HepG2 (cell line): ENCODE data around the gene WBP1. TPM values are rescaled to one million over a fixed set of nuclear protein-coding genes. Genes with fewer than 3 reads are reported as not detected.
A peak's percentile ranks its signal among the peaks of the same experiment; 100 is the strongest.

Experiments used
- CERS6 ChIP-seq: sonication (generic); formaldehyde crosslinking; IDR thresholded peaks from 2 replicates; pipeline ENCODE4 v1.5.0; 2020; ENCODE audit warnings: missing genetic modification reagents
- HINFP ChIP-seq: sonication (generic); formaldehyde crosslinking; IDR thresholded peaks from 2 replicates; pipeline ENCODE4 v1.4.0; 2020; ENCODE audit warnings: low read depth, mild to moderate bottlenecking, missing genetic modification reagents
- HNF1B ChIP-seq: sonication (generic); formaldehyde crosslinking; IDR thresholded peaks from 2 replicates; pipeline ENCODE4 v1.5.1; 2020; ENCODE audit warnings: mild to moderate bottlenecking, moderate library complexity, missing genetic modification reagents
- KLF16 ChIP-seq, 2 experiments: sonication (generic) in 1 of 2; formaldehyde crosslinking in 1 of 2; IDR thresholded peaks; 2 replicates each; pipeline versions ENCODE4 v1.6.1 to v1.8.0; 2016 to 2023; ENCODE audit warnings: missing genetic modification reagents in 2 of 2, missing compliant biosample characterization in 1 of 2
- MZF1 ChIP-seq: sonication (generic); formaldehyde crosslinking; IDR thresholded peaks from 2 replicates; pipeline ENCODE4 v1.8.1; 2023; ENCODE audit warnings: mild to moderate bottlenecking, missing genetic modification reagents, borderline replicate concordance
- NR2F1 ChIP-seq, 2 experiments: fragments of 450-650 bp in 1 of 2; formaldehyde crosslinking in 1 of 2; IDR thresholded peaks; 2 replicates each; pipeline versions ENCODE4 v1.5.0 to v1.6.1; 2016 to 2020; ENCODE audit warnings: mild to moderate bottlenecking in 1 of 2, missing compliant biosample characterization in 1 of 2, missing genetic modification reagents in 1 of 2, moderate library complexity in 1 of 2
- PCBP2 ChIP-seq: fragments of 200-400 bp; formaldehyde crosslinking; optimal IDR thresholded peaks from 2 replicates; pipeline ENCODE3; 2018; ENCODE audit warnings: low read length, low read depth; ENCODE audit not compliant: poor library complexity, severe bottlenecking
- THRA ChIP-seq: sonication (generic); formaldehyde crosslinking; IDR thresholded peaks from 2 replicates; pipeline ENCODE4 v1.4.0; 2020; ENCODE audit warnings: missing genetic modification reagents, borderline replicate concordance
- ZNF251 ChIP-seq: sonication (generic); formaldehyde crosslinking; IDR thresholded peaks from 2 replicates; pipeline ENCODE4 v1.9.0; 2021; ENCODE audit warnings: mild to moderate bottlenecking, missing genetic modification reagents
- ZNF563 ChIP-seq: sonication (generic); formaldehyde crosslinking; IDR thresholded peaks from 2 replicates; pipeline ENCODE4 v1.8.0; 2022; ENCODE audit warnings: mild to moderate bottlenecking, moderate library complexity, missing genetic modification reagents
- ZNF616 ChIP-seq: sonication (generic); formaldehyde crosslinking; IDR thresholded peaks from 2 replicates; pipeline ENCODE4 v1.5.0; 2020; ENCODE audit warnings: low read depth, mild to moderate bottlenecking, missing genetic modification reagents
- ZNF644 ChIP-seq: IDR thresholded peaks from 2 replicates; pipeline ENCODE4 v1.6.1; 2016; ENCODE audit warnings: low read depth
- ZNF781 ChIP-seq: sonication (generic); formaldehyde crosslinking; IDR thresholded peaks from 2 replicates; pipeline ENCODE4 v1.5.1; 2020; ENCODE audit warnings: borderline replicate concordance, mild to moderate bottlenecking, missing genetic modification reagents; ENCODE audit errors: not compliant biosample characterization
- ZNF792 ChIP-seq: IDR thresholded peaks from 2 replicates; pipeline ENCODE4 v1.6.1; 2016
- ZNF83 ChIP-seq: sonication (generic); formaldehyde crosslinking; IDR thresholded peaks from 2 replicates; pipeline ENCODE4 v1.4.0; 2020; ENCODE audit warnings: missing genetic modification reagents, mild to moderate bottlenecking, borderline replicate concordance
- polyA plus RNA-seq, 8 experiments: library from polyadenylated mRNA; depleted of rRNA in 3 of 8; stranded (reverse) in 7 of 8; unstranded in 1 of 8; fragments of >200 nt; fragmentation: Illumina TruSeq in 4 of 8; extraction: Trizol in 4 of 8; gene quantifications; 2 replicates each; pipeline versions ENCODE4 v1.2.1 to v1.2.3, GENCODE V29; 2011 to 2016; ENCODE audit warnings: low read depth in 4 of 8, missing spikeins in 1 of 8, mixed read lengths in 1 of 8; ENCODE audit not compliant: insufficient read depth in 1 of 8
- total RNA-seq, 5 experiments: library from RNA; depleted of rRNA; stranded (reverse); fragments of >200 nt; fragmentation: Illumina TruSeq; extraction: Trizol; gene quantifications; 2 replicates each; pipeline ENCODE4 v1.2.3, GENCODE V29; 2016; ENCODE audit warnings: low read depth in 1 of 5
- TF ChIP-seq, protein P1 (sequence below): sonication (generic); formaldehyde crosslinking; IDR thresholded peaks from 2 replicates; pipeline ENCODE4 v1.5.1; 2020; ENCODE audit warnings: missing genetic modification reagents, mild to moderate bottlenecking, borderline replicate concordance
- TF ChIP-seq, protein P2 (sequence below): sonication (generic); formaldehyde crosslinking; conservative IDR thresholded peaks from 2 replicates; pipeline ENCODE4 v1.4.0; 2020; ENCODE audit warnings: missing genetic modification reagents

Gene WBP1
- total and polyA plus RNA-seq, 2 of the 13 experiments (the other 11 are each of a cell fraction or from before 2014, with no cell fraction given), result 38.8 to 85.7 TPM

DNA sequence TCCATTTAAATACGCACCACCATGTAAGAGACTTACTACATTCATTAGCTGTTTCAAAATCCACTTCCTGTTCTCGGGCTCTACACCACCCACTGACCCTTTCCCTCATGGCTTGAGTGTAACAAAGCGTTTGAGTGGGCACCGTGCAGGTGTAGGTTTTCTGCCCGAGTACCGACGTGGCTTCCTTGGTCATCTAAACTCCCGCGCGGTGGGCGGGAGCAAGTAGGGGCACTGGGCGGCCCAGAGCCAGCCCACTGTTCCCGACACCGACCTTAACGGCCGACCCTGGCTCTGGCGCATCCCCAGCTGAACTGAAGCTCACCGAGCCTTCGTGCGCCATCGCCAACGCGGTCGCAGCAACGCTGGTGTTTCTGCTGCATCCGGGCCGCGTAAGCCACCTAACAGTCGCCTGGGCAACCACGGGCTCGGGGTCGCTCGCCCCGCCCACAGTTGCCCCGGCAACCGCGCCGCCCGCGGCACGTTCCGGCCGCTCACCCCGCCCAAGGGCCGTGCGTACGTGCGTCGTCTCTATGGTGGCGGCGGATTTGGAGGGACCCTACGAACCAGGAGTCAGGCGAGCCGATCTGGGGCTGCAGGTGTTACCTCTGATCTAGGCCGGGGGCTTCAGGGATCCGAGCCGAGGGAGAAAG lies 36.9 kb upstream of the WBP1 start, which contains the start of the genes C2orf81 and WDR54 (continued):
- TF ChIP-seq ZNF781 (CRISPR knock-in tag) (no peak), ZNF251 (CRISPR knock-in tag) (no peak), MZF1 (CRISPR knock-in tag) (no peak), NR2F1 (CRISPR knock-in tag; IDR thresholded peaks at IDR 0.05) (no peak), ZNF83 (0 out of 2 replicates have a peak, but pooled peaks have one; percentile 83), KLF16 (CRISPR knock-in tag; IDR thresholded peaks at IDR 0.05) (no peak), HINFP (no peak), ZNF616 (CRISPR knock-in tag) (no peak), PCBP2 (no peak), THRA (no peak), ZNF644 (CRISPR knock-in tag) (no peak), ZNF563 (CRISPR knock-in tag) (peak; percentile 61; the same call in 1 of the 2 replicates), CERS6 (CRISPR knock-in tag) (no peak), HNF1B (peak; percentile 73), ZNF792 (CRISPR knock-in tag) (0 out of 2 replicates have a peak, but pooled peaks have one; percentile 23)
- TF ChIP-seq, protein P1, sequence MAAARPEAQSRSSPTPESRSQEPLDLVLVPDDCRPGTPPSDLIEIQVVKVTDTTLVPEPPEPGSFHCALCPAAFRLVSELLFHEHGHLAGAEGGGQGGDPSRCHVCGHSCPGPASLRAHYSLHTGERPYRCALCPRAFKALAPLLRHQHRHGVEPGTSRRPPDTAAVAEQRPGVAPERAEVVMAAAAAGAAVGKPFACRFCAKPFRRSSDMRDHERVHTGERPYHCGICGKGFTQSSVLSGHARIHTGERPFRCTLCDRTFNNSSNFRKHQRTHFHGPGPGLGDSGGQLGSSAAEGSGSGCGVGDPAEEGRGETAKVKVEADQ, result 0 out of 2 replicates have a peak, but pooled peaks have one; percentile 45
- TF ChIP-seq, protein P2, sequence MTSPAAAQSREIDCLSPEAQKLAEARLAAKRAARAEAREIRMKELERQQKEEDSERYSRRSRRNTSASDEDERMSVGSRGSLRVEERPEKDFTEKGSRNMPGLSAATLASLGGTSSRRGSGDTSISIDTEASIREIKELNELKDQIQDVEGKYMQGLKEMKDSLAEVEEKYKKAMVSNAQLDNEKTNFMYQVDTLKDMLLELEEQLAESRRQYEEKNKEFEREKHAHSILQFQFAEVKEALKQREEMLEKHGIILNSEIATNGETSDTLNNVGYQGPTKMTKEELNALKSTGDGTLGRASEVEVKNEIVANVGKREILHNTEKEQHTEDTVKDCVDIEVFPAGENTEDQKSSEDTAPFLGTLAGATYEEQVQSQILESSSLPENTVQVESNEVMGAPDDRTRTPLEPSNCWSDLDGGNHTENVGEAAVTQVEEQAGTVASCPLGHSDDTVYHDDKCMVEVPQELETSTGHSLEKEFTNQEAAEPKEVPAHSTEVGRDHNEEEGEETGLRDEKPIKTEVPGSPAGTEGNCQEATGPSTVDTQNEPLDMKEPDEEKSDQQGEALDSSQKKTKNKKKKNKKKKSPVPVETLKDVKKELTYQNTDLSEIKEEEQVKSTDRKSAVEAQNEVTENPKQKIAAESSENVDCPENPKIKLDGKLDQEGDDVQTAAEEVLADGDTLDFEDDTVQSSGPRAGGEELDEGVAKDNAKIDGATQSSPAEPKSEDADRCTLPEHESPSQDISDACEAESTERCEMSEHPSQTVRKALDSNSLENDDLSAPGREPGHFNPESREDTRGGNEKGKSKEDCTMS (CRISPR knock-in tag), result no peak
